GM21717 (cell line): ENCODE data around the gene SNTB2.
A peak's percentile ranks its signal among the peaks of the same experiment; 100 is the strongest.
"Not testable (repeated sequence)": the region's sequence is repeated elsewhere in the genome, so short reads cannot be mapped to it uniquely, and the experiment has no call there.

Experiments
- ATAC-seq: cut with Tn5 transposase; IDR thresholded peaks from one replicate; pipeline ENCODE4 v1.9.1; 2021; ENCODE audit warnings: mild to moderate bottlenecking, moderate library complexity; ENCODE audit not compliant: unreplicated experiment

The SNTB2 gene

DNA sequence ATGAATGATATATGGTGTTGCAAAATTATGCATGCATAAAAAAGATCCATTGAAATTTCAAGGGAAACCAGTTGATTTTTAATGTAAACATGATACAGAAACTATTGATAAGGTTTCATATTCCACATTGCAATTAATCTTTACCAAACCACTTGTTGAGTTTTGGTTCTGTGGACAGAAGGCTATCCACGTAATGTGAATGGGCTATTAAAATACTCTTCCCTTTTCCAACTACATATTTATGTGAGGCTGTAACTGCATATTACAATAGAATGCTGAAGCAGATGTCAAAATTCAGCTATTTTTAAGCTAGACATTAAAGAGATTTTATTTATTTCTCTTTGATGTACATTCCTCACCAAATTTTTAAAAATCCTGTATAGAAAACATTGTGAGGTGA, 90.4 kb downstream of the SNTB2 start:
- no peak for ATAC-seq

DNA sequence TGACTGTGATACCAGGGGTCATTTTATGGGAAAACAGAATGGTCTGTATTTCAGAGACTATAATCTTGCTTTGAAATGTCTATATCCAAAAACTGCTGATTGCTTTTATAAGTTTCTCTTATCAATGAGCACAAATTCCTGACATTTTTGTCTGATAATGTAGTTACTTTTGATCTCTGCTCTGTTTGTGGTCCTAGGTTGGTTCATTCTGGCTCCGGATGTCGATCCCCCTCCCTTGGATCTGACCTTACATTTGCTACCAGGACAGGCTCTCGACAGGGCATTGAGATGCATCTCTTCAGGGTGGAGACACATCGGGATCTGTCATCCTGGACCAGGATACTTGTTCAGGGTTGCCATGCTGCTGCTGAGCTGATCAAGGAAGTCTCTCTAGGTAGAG, 96.9 kb downstream of the SNTB2 start:
- ATAC-seq: no peak

DNA sequence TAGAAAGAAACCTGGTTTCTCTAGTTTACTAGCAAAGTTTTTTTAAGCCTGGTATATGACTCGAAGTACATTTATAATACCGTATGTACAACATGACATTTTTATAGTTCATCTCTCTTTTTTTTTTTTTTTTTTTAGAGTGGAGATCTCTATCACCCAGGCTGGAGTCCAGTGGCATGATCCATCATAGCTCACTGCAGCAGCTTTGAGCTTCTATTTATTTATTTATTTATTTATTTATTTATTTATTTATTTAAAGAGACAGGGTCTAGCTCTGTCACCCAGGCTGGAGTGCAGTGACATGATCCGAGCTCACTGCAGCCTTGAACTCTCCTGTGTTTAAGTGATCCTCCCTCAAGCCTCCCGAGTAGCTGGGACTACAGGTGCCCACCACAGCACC, 98.3 kb downstream of the SNTB2 start:
- no peak for ATAC-seq

DNA sequence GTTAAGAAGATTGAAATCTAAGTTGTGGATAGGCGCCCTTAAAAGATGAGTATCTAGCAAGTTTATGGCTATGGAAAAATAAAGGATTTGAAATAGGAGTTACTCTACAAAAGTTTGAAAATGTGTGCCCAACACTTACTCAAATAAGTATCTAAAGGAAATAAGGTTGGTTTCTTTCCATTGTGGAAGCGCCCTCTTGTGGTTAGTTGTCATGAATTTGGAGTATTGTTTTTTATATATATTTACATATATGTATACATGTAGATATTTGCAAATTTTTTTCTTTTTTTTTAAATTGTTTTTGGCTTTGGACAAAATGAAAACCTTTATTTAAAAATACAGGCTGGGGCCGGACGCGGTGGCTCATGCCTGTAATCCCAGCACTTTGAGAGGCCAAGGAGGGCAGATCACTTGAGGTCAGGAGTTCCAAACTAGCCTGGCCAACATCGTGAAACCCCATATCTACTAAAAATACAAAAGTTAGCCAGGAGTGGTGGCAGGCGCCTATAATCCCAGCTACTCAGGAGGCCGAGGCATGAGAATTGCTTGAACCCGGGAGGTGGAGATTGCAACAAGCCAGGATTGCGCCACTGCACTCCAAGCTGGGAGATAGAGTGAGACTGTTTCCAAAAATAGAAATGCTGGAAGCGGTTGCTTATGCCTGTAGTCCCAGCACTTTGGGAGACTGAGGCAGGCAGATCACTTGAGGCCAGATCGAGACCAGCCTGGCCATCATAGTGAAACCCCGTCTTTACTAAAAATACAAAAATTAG, 100.2 kb downstream of the SNTB2 start:
- no peak for ATAC-seq

DNA sequence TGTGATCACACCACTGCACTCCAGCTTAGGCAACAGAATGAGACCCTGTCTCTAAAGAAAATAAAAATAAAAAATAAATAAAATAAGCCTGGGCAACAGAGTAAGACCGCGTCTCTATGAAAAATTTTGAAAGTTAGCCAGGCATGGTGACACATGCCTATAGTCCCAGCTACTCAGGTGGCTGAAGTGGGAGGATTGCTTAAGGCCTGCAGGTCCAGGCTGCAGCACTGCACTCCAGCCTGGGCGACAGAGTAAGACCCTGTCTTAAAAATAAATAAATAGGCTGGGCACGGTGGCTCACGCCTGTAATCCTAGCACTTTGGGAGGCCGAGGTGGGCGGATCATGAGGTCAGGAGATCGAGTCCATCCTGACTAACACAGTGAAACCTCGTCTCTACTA, 104.7 kb downstream of the SNTB2 start:
- not testable (repeated sequence) for ATAC-seq

DNA sequence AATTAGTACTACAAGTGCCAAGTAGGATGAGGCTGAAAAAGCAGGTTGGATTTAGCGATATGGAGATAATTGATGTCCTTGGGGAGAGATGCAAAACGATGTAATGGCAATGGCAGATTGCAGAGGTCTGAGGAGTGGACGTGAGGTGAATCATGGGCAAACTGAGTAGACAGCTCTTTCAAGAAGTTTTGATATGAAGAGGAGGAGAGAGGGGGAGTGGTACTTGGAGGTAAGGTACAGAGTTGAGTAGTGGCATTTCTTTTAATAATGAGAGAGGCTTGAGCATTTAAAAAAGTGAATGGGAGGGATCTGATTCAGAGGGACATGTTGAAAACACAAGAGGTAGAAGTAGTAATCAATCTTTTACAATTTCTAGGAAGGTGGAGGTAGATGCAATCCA, 106.4 kb downstream of the SNTB2 start:
- no peak for ATAC-seq

DNA sequence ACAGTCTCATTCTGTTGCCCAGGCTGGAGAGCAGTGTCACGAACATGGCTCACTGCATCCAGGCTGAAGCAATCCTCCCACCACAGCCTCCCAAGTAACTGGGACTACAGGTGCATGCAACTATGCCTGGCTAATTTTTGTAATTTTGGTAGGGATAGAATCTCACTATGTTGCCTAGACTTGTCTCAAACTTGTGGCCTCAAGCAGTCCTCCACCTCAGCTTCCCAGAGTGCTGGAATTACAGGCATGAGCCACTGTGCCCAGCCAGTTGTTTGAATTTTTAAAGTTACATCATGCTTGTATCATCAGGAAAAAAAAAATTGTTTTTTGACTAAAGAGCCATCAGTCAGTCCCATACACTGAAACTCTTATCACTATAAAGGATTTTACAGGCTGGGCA, 107.1 kb downstream of the SNTB2 start:
- ATAC-seq: no peak

DNA sequence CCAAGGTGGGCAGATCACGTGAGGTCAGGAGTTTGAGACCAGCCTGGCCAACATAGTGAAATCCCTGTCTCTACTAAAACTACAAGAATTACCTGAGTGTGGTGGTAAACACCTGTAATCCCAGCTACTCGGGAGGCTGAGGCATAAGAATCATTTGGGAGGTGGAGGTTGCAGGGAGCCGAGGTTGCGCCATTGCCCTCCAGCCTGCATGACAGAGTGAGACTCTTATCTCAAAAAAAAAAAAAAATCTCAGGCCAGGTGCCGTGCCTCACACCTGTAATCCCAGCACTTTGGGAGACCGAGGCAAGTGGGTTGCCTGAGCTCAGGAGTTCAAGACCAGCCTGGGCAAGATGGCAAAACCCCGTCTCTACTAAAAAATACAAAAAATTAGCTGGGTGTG, 109.8 kb downstream of the SNTB2 start:
- ATAC-seq: not testable (repeated sequence)

DNA sequence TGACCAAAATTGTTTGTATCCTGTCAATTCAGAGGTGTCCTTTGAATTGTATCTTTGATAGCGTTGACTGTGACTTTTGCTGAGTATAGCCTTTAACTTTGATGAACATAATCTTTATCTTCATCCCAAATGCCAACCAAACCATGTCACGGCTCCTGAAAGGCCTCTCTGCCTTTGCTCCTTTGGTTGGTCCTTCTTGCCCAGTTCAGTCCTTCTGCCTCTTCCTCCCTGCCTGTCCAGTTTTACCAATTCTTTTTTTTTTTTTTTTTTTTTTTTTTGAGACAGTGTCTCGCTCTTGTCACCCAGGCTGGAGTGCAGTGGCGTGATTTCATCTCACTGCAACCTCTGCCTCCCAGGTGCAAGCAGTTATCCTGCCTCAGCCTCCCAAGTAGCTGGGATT, 111.3 kb downstream of the SNTB2 start:
- ATAC-seq: no peak

DNA sequence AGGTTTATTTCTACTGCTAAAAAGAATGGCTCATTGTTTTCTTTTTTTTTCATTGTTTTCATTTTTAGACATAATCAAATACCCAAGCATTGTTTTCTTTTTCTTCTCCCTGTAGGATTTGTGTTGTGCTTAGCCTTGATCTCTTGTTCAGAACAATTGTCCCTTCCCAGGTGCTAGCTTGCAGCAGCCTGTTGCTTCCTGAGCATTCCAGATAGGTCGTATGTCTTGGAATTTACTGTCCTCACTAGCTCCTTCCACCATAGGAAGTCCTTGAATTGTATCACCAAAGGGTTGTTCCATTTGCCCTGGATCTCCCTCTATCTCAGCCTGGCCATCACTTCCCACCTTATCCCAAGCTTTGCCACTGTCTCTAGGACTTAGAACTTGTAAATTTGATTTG, 114.2 kb downstream of the SNTB2 start:
- ATAC-seq: no peak

DNA sequence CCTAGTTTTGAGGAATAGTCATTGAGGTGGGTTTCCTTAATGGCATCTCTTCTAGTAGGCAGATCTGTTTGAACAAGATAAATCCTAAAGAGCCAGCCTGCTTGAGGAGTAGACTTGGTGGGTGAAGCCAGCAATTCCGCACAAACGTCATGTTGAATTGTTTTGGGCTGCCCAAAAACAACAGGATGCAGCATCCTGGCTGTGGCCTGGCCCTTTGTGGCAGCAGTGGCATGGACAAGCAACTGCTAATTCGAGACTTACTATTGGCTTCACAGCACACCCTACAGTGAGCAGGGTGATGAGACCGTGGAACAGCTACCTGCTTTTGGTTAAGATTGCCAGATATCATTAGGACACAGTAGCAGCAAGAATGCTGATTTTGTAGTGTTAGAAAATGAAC, 114.9 kb downstream of the SNTB2 start:
- ATAC-seq: no peak

DNA sequence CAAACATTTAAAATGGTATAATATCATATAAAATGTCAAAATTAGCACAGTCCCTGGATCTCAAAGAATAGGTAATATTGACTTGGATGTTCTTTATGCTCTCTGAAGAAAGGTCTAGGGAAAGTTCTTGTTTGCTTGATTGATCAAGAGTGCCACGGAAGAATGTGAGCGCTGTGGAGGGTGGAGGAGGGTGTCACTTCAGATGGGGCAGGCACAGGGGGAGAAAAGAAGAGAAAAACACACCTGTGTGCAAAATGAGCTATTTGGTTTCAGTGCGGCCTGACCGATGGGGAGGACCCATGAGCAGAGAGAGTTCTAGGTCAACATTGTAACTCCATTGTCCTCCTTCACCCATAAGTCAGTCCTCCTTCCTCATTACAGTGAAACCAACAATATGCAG, 115.3 kb downstream of the SNTB2 start:
- no peak for ATAC-seq

DNA sequence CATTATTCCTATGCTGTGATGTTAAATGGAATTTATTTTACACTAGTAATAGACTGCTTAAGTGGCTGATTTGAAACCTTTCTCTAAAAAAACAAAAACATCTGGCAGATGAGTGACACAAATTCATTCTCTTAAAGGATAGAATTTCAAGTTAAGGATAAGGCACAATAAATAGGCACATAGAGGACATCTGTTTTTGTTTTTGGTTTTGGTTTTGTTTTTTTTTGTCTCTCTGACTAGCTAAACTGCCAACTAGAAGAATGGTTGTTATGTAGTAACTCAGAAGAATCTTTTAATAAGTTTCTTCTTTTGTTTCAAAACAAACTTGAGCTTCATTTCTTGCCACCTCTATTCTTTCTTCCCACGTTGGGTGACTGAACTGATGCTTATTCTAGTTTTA, 119.1 kb downstream of the SNTB2 start:
- ATAC-seq: no peak

DNA sequence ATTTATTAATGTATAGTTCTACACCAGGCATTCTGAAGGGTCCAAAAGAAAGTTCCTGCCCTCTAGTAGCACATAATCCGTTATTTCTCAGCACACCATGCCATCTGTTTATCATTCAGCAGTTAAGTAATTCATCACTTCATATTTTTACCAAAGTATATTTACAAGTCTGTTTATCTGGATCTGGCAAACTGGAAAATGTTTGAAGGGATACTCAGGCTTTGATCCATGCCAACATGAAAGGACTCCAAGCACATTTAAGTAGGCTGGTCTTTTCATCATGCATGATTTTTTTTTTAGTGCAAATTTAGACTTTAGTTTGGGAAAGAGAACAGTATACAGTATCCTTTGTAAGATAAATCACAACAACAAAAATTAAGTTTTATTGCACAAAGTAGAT, 120.1 kb downstream of the SNTB2 start:
- ATAC-seq: no peak

DNA sequence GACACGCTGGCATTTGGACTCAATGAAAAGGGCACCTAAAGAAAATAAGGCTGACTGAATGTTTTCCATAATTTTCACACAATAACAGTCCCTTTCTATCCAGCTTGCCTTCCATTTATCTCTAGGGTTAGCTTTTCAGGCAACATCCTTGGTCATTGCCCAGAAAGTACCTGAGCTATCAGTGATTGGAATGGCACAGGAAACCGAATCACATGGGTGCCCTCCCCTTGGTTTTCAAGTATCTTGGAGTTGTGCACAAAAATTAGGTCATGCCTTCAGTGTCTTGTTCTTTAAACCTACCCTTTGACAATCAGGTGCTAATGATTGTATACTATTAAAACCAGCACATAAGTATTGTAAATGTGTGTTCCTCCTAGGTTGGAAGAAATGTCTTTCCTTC, 120.9 kb downstream of the SNTB2 start:
- ATAC-seq: no peak

DNA sequence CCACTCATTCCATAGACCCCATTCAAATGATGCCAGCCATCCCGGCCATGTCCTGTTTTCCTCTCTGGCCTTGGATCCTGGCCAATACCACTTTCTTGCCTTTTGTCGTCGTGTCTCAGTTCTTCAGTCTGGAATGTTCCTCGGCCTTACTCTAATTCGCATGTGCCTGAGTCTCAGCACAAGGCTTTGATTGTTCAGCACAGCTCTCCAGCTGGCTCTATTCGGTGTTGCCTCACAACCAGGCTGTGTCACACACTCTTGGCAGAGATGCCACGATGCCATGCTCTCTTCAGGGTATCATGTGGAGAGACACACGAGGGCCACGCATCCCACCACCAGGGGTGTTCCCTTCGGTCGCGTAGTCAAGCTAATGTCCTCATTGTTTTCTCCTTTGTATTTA, 122.4 kb downstream of the SNTB2 start:
- no peak for ATAC-seq

DNA sequence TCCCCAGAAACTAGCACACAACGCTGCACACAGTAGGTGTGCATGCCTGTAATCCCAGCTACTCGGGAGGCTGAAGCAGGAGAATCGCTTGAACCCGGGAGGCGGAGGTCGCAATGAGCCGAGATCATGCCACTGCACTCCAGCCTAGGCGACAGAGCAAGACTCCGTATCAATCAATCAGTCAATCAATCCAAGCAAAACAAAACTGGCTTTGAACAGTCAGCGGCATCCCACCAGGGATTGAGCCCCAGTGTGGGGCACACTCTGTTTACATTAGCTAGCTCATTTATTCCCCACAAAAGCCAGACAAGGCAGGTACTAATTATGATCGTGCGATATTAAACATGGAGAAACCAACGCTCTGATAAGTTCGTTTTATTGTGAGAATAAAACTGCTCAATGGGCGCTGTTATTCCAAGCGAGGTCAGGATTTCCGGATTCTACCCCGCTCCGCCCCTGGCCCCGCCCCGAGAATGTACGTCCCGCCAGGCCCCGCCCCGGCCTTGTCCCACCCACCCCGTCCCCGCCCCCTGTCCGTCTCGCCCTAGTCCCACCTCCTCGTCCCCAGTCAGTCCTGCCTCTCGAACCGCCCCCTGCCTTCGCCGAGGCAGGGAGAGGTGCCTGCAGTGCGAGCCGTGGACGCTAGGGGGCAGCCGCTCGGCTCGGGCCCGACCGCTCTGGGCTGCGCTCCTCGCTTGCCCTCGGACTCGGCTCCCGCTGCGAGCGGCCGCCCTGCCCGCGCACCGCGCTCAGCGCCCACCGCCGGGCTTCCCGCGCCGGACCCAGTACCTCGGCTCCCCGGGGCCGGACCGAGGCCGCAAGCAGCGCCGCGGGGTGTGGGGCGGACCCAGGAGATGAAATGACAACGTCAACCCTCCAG, 123.9 kb downstream of the SNTB2 start, which contains the start of gene VPS4A:
TSS of gene VPS4A (plus strand) at position 698 of the 880 bp plus-strand sequence. CDS start at position 860, 162 bp downstream.
- ATAC-seq: peak; percentile 86

DNA sequence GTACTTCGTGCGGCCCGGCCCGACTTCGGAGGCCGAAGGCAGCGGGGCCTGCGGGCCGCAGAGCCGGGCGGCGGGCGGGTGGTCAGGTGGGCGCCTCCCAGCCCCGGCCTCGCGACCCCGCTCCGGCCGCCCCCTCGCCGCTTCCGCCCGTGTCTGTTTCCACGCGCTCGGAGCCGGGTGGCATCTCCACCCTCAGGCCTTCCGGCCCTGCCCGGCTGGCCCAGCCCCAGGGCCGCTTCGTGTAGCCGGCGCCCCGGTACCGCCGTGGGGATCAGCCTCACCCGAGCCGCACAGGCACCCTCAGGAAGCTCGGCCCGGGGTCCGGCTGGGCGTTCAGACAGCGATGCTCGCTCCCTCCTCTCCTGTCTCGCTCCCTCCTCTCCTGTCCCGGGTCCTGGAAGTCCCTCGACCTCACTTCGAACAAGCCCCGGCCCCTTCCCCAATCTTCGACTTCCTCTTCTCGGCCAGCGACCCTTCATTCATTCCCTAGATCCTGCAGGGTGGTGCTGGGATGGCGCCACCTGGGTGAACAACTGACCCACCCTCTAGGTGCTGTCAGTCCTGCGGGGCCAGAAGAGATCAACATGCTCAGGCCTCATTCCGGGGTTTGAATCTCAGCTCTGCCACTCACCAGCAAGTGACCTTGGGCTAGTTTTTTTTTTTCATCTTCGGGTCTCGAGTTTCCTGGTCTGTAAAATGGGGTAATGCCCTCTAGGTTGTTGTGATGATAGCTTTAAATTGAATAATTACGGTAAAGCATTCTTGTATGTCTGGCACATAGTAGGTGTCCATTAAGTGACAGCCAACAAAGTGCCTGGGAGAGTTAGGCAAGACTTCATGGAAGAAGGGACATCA, 124.8 kb downstream of the SNTB2 start:
- peak; percentile 43 for ATAC-seq

DNA sequence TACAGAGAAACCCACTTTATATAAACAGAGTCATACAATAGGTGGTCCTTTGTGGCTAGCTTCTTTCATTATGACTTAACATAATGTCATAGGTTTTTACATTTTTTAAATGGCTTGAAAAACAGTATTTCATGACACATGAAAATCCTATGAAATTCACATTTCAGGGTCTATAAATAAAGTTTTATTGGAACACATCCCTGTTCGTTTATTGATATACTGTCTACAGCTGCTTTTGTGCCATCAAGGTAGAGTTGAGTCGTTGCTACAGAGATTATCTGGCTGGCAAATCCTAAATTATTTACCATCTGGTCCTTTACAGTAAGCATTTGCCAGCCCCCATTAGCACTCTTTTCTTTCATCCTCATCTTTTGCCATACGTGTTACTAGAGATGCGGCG, 126.5 kb downstream of the SNTB2 start:
- no peak for ATAC-seq

DNA sequence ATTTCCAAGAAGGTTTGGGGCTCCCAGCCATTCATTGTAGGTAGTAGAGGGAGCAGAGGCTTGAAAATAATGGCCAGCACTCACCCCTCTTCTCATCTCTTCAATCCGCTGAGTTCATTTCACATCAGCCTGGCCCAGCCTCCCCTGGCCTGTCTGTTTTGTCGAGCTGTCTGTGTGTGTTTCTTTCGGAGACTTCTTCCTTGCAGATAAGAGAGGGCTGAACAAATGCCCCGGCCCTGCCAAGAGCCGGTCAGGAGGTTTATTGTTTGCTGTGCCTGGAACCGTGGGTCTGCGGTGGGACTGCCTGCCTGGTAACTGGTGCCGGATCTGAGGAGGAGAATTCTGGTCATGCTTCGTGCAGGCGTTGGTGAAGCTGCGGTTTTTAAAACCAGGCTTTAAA, 127.6 kb downstream of the SNTB2 start:
- ATAC-seq: no peak
